BLaER1 treated with 17β-estradiol and CSF1 and Interleukin-3, amounts not matched to agents 10 nM and 100 nM (cell line): ENCODE results near the gene HS6ST3.

ENCODE experiments used
- H3K27ac ChIP-seq, 11 experiments: shearing (Covaris generic); formaldehyde crosslinking; 2 replicates each; pipeline ENCODE4 v1.8.1; 2022
- H3K27me3 ChIP-seq, 11 experiments: shearing (Covaris generic); formaldehyde crosslinking; 2 replicates each; pipeline ENCODE4 v1.8.1; 2022
- H3K36me3 ChIP-seq, 11 experiments: shearing (Covaris generic); formaldehyde crosslinking; 2 replicates each; pipeline ENCODE4 v1.8.1; 2022
- H3K4me1 ChIP-seq, 10 experiments: shearing (Covaris generic); formaldehyde crosslinking; 2 replicates each; pipeline ENCODE4 v1.8.1; 2022
- H3K4me2 ChIP-seq, 11 experiments: shearing (Covaris generic); formaldehyde crosslinking; 2 replicates each; pipeline ENCODE4 v1.8.1; 2022
- H3K4me3 ChIP-seq, 10 experiments: shearing (Covaris generic); formaldehyde crosslinking; 2 replicates each; pipeline ENCODE4 v1.8.1; 2022
- H3K9ac ChIP-seq, 11 experiments: shearing (Covaris generic); formaldehyde crosslinking; 2 replicates each; pipeline ENCODE4 v1.8.1; 2022
- H3K9me3 ChIP-seq, 11 experiments: shearing (Covaris generic); formaldehyde crosslinking; replicated peaks in 1 of 11; 2 replicates each; pipeline ENCODE4 v1.8.1; 2022
- H4K20me1 ChIP-seq, 11 experiments: shearing (Covaris generic); formaldehyde crosslinking; 2 replicates each; pipeline ENCODE4 v1.8.1; 2022
- Cebpa-rat ChIP-seq, 11 experiments: shearing (Covaris generic); IDR thresholded peaks; 2 replicates each; pipeline ENCODE4 v1.8.1; 2022

The HS6ST3 gene

DNA sequence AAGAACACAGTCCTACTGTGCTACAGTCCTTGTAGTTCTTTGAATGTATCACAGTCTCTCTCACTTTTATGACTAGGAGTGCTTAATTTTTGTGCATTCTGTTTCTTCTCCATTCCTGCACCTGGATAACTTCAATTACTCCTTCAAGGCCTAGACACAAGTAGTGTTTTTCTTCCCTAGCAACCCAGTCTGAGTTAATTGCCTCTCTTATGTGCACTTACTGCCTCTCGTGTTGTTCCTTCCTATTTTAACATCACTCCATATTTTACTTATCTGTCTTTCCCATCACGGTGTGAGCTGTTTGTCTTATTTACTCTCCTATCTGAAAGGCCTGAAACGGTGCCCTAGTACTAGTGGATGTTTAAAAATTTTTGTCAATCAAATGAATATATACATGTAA lies 101.5 kb downstream of the HS6ST3 start:
- H3K27me3 ChIP-seq: no peaks in the 10 kb centered on the region
- H3K27ac ChIP-seq: no peak overlapping the region
- TF ChIP-seq Cebpa-rat (IDR thresholded peaks at IDR 0.05): no peak
- no peak overlapping the region for H3K4me3 ChIP-seq
- no peaks in the 10 kb centered on the region for H3K36me3 ChIP-seq
- H4K20me1 ChIP-seq: no peaks in the 10 kb centered on the region
- no peak overlapping the region for H3K9ac ChIP-seq
- no peaks in the 10 kb centered on the region for H3K9me3 ChIP-seq
- no peaks in the 10 kb centered on the region for H3K4me1 ChIP-seq
- no peak overlapping the region for H3K4me2 ChIP-seq

DNA sequence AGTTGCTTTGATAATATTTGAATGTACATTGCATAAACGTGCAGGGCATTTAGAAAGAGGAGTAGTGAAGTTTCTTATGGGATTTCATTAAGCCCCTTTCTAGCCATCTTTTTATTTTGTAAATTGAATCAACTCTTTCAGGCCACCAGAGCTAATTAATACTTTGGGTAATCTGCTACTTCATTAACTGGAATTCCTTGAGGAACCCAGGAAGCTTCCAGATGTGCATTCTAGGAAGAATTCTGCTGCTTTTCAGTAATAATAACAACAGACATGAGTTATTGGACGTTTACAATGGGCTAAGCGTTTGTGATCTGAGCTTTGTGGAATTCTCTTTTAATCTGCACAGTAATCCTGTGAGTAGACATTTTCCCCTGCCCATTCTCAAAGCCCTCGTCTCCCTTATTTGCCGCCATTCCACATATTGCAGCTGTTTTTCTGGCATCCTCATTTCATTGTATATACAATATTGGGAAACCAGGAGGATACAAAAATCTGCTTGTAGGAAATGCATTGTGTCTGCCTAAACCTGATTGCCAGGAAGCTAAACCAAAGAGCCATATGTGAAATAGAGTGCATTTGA lies 103.9 kb downstream of the HS6ST3 start:
- Histone ChIP-seq H3K9me3 (peaks cover 9 to 16% (median 12%) of the 10 kb centered on the region in 11 experiments; a peak in 21 of 22 replicates), H3K27me3 (no peaks in the 10 kb centered on the region), H3K9ac (no peak overlapping the region), H3K36me3 (no peaks in the 10 kb centered on the region), H3K4me1 (no peaks in the 10 kb centered on the region), H3K4me2 (no peak overlapping the region), H3K27ac (no peak overlapping the region), H3K4me3 (no peak overlapping the region), H4K20me1 (no peaks in the 10 kb centered on the region)
- no peak for TF ChIP-seq Cebpa-rat (IDR thresholded peaks at IDR 0.05)

DNA sequence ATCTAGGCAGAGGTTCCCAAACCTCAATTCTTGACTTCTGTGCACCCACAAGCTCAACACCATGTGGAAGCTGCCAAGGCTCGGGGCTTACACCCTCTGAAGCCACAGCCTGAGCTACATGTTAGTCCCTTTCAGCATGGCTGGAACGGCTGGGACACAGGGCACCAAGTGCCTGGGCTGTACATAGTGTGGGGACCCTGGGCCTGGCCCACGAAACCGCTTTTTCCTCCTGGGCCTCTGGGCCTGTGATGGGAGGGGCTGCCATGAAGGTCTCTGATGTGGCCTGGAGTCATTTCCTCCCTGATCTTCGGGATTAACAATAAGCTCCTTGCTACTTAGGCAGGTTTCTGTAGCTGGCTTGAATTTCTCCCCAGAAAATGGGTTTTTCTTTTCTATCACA lies 108.1 kb downstream of the HS6ST3 start:
- H4K20me1 ChIP-seq: no peaks in the 10 kb centered on the region
- no peak overlapping the region for H3K4me2 ChIP-seq

DNA sequence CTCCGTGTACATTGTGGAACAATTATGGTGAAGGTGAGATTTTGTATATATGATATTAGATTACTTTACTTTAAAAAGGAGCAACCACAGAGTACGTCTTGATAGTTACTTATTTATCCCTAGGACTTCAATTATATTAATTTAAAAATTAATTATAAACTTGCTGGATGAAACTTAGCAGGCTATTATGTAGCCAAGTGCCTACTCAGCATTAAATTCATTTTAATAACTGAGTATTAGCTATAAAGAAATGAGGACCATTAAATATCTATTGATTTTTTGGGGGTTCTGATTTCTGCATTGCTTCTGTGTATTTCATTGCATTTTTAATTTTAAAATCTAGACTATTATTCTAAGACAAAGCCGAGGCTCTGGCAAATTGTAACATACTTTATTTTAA lies 109.4 kb downstream of the HS6ST3 start:
- no peaks in the 10 kb centered on the region for H4K20me1 ChIP-seq
- no peak overlapping the region for H3K9ac ChIP-seq
- no peaks in the 10 kb centered on the region for H3K27me3 ChIP-seq
- H3K4me3 ChIP-seq: no peak overlapping the region
- peaks cover 9 to 17% (median 12%) of the 10 kb centered on the region in 11 experiments; a peak in 21 of 22 replicates for H3K9me3 ChIP-seq
- H3K27ac ChIP-seq: no peak overlapping the region
- H3K4me1 ChIP-seq: no peaks in the 10 kb centered on the region
- TF ChIP-seq Cebpa-rat (IDR thresholded peaks at IDR 0.05): no peak
- H3K36me3 ChIP-seq: no peaks in the 10 kb centered on the region
- H3K4me2 ChIP-seq: no peak overlapping the region

More for the DNA sequence above, 108.1 kb downstream of the HS6ST3 start:
- Histone ChIP-seq H3K9me3 (peaks cover 9 to 17% (median 12%) of the 10 kb centered on the region in 11 experiments; a peak in 21 of 22 replicates), H3K36me3 (no peaks in the 10 kb centered on the region), H3K9ac (no peak overlapping the region), H3K27me3 (no peaks in the 10 kb centered on the region), H3K27ac (no peak overlapping the region), H3K4me3 (no peak overlapping the region), H3K4me1 (no peaks in the 10 kb centered on the region)
- TF ChIP-seq Cebpa-rat (IDR thresholded peaks at IDR 0.05): no peak

DNA sequence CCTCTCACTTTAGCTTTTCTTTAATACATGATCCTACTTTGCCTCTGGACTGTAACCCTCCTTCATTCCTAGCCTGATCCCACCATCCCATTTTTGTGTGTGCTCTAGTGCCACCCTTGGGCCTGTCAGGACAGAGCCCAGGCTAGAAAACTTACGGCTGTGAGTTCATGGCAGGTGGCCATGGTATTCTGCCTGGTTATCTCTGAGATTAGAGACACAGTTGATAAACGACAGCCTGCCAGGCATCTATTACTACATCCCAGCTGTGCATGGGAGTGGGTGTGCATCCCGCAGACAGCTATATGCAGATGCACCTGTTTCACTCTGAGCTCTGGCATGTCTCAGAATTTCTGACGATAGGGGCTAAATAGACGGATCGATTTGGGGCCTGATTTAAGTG lies 110.9 kb downstream of the HS6ST3 start:
- no peak for TF ChIP-seq Cebpa-rat (IDR thresholded peaks at IDR 0.05)
- H3K4me2 ChIP-seq: no peak overlapping the region
- H3K36me3 ChIP-seq: no peaks in the 10 kb centered on the region
- H3K9me3 ChIP-seq: peaks cover 9 to 17% (median 12%) of the 10 kb centered on the region in 11 experiments; a peak in 21 of 22 replicates
- H3K4me3 ChIP-seq: no peak overlapping the region
- no peaks in the 10 kb centered on the region for H4K20me1 ChIP-seq
- H3K4me1 ChIP-seq: no peaks in the 10 kb centered on the region
- H3K27me3 ChIP-seq: no peaks in the 10 kb centered on the region
- H3K9ac ChIP-seq: no peak overlapping the region
- H3K27ac ChIP-seq: no peak overlapping the region

DNA sequence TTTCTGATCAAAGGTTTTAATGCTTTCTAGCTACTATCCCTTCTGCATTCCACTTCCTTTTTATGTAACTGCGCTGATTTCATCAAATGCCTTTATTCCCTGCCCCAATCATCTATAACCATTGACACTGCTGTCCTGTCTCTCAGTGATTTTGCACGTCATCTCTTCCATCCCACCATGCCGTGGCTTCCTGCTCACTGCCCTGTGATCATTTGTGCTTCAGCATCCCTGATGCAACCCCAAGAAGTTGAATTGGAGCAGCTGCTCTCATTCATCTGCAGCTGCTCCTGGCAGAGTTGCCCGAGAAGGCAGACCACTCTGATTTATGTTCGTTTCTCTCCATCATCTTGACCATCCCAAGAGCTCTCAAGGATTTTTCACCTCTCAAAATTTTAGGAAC lies 112.4 kb downstream of the HS6ST3 start:
- TF ChIP-seq Cebpa-rat (IDR thresholded peaks at IDR 0.05): no peak

DNA sequence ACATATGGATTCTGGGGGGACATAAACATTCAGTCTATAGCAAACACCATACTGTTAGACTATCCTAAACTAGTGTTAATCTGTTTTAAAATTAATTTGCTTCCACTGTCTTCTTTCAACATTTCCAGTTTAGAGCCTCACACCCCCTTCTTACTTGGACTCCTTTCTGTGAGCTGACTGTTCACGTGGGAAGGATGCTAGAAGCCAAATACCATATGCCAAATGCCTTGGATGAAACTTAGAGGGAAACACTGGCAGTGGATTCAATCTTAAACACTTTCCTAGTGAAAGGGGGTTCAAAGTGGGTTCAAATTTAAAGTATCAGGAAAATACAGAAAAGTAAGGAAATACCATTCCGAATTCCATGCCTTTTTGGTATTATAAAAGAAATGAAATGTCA lies 113.6 kb downstream of the HS6ST3 start:
- no peaks in the 10 kb centered on the region for H4K20me1 ChIP-seq

More for the DNA sequence above, 112.4 kb downstream of the HS6ST3 start:
- Histone ChIP-seq H4K20me1 (no peaks in the 10 kb centered on the region), H3K27ac (no peak overlapping the region), H3K4me2 (no peak overlapping the region), H3K9ac (no peak overlapping the region), H3K4me3 (no peak overlapping the region), H3K9me3 (peaks cover 9 to 16% (median 12%) of the 10 kb centered on the region in 11 experiments; a peak in 21 of 22 replicates), H3K36me3 (no peaks in the 10 kb centered on the region), H3K4me1 (no peaks in the 10 kb centered on the region), H3K27me3 (no peaks in the 10 kb centered on the region)

DNA sequence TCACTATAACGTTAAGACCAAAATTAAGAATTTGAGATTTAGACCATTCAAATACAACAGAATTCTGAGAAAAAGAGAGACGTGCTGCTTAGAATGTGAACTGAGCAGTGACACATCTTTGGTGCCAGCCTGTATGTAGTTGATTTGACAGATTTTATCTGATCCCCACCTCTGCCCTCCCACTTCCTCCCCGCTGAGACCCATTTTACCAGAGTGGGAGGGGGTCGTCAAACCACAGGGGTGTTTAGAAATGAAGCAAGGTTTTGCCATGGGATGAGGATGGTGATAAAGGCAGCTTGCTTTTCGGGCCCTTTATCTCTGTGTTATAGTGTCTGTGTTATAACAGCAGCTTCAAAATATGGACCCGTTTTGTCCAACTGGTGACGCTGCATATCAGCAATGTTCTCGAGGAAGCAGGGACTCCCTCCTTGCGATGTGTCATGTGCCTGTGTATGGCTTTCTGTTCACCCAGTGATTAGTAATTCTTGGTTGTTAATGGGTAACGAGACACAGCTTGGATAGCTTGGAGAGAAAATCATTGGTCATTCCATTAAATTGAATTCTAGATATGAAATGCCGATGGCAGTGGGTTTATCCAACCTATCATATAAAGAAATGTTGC lies 125.0 kb downstream of the HS6ST3 start:
- no peaks in the 10 kb centered on the region for H4K20me1 ChIP-seq
- H3K4me1 ChIP-seq: 0 out of 20 replicates have a peak, but pooled peaks cover 0 to 5% (median 0%) of the 10 kb centered on the region in 10 experiments
- no peaks in the 10 kb centered on the region for H3K9me3 ChIP-seq
- H3K4me2 ChIP-seq: no peak overlapping the region
- no peaks in the 10 kb centered on the region for H3K27me3 ChIP-seq
- TF ChIP-seq Cebpa-rat (IDR thresholded peaks at IDR 0.05): no peak
- no peak overlapping the region for H3K27ac ChIP-seq
- no peak overlapping the region for H3K9ac ChIP-seq
- no peak overlapping the region for H3K4me3 ChIP-seq
- no peaks in the 10 kb centered on the region for H3K36me3 ChIP-seq

More for the DNA sequence above, 113.6 kb downstream of the HS6ST3 start:
- Histone ChIP-seq H3K27ac (no peak overlapping the region), H3K4me2 (no peak overlapping the region), H3K4me3 (no peak overlapping the region), H3K9ac (no peak overlapping the region), H3K4me1 (no peaks in the 10 kb centered on the region), H3K36me3 (no peaks in the 10 kb centered on the region), H3K27me3 (no peaks in the 10 kb centered on the region), H3K9me3 (peaks cover 0 to 6% (median 2%) of the 10 kb centered on the region in 11 experiments; a peak in 13 of 22 replicates)
- no peak for TF ChIP-seq Cebpa-rat (IDR thresholded peaks at IDR 0.05)

DNA sequence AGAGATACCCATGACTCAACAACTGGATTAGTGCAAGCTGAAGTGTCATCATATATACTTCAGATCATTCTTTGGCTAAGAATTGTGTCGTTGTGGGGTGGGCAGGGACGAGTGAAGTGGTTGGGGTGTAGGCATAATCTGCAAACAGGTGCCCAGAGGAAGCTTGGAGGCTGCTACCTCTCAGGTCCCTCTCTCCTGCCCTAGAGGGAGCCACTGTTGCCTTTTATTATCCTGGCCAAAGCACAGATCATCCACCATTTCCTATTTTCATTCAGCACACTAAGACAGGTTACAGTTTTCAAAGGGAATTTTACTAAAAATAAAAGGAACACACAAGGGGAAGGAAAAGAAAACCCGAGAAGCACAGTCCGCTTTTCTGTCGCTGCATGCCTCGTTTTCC lies 126.6 kb downstream of the HS6ST3 start:
- Histone ChIP-seq H3K4me2 (no peak overlapping the region), H3K4me3 (no peak overlapping the region), H4K20me1 (no peaks in the 10 kb centered on the region), H3K9ac (no peak overlapping the region), H3K27me3 (no peaks in the 10 kb centered on the region), H3K36me3 (no peaks in the 10 kb centered on the region), H3K4me1 (peaks cover 0 to 10% (median 0%) of the 10 kb centered on the region in 10 experiments; a peak in 3 of 20 replicates), H3K27ac (no peak overlapping the region), H3K9me3 (no peaks in the 10 kb centered on the region)
- TF ChIP-seq Cebpa-rat (IDR thresholded peaks at IDR 0.05): no peak

DNA sequence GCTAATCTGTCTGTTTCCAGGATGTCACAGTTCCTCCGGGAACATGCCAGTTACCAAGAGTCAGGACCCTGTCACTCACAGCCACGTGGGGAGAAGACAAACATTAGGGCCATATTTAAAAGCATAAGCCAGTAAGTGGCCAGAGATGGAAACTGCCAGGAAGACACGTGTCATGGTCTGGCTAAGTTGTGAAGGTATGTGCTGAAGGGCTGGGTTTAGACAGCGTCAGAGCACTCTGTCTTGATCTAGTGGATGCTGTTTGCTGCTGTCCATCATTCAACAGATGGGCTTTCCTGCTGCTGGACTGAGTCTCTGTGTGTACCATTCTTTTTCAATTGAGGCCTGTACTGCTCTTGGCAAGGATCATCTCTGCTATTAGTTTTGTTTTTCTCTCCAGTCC lies 128.6 kb downstream of the HS6ST3 start:
- H3K27me3 ChIP-seq: no peaks in the 10 kb centered on the region
- no peaks in the 10 kb centered on the region for H4K20me1 ChIP-seq
- H3K4me3 ChIP-seq: no peak overlapping the region
- H3K9me3 ChIP-seq: no peaks in the 10 kb centered on the region
- no peaks in the 10 kb centered on the region for H3K36me3 ChIP-seq
- peaks cover 0 to 10% (median 0%) of the 10 kb centered on the region in 10 experiments; a peak in 3 of 20 replicates for H3K4me1 ChIP-seq
- no peak overlapping the region for H3K27ac ChIP-seq
- H3K9ac ChIP-seq: no peak overlapping the region
- TF ChIP-seq Cebpa-rat (IDR thresholded peaks at IDR 0.05): no peak
- no peak overlapping the region for H3K4me2 ChIP-seq
